SH-SY5Y (cell line): ENCODE results near the gene SH3BGRL2.

Experiments used
- GATA2 ChIP-seq: IDR thresholded peaks from 2 replicates; pipeline ENCODE4 v1.6.1; 2011; ENCODE audit warnings: mild to moderate bottlenecking, low read depth, low read length
- GATA3 ChIP-seq: IDR thresholded peaks from 2 replicates; pipeline ENCODE4 v1.6.1; 2011; ENCODE audit warnings: low read depth, mild to moderate bottlenecking, low read length, moderate library complexity

GRCh38 chr6:79600313-79600712 lies 30.8 kb upstream of the SH3BGRL2 start:
- no peak for TF ChIP-seq GATA2
- no peak for TF ChIP-seq GATA3
